NCI-H748 treated with DMSO at 0.1 percent for 48 hours (cell line): Measurements from ENCODE around the gene RUNX2.
"Not testable (repeated sequence)": the region's sequence is repeated elsewhere in the genome, so short reads cannot be mapped to it uniquely, and the experiment has no call there.

ENCODE experiments used
- DNase-seq: peaks from one replicate; lab custom pipeline; 2025; lab: John Stamatoyannopoulos, UW

RUNX2 gene

DNA sequence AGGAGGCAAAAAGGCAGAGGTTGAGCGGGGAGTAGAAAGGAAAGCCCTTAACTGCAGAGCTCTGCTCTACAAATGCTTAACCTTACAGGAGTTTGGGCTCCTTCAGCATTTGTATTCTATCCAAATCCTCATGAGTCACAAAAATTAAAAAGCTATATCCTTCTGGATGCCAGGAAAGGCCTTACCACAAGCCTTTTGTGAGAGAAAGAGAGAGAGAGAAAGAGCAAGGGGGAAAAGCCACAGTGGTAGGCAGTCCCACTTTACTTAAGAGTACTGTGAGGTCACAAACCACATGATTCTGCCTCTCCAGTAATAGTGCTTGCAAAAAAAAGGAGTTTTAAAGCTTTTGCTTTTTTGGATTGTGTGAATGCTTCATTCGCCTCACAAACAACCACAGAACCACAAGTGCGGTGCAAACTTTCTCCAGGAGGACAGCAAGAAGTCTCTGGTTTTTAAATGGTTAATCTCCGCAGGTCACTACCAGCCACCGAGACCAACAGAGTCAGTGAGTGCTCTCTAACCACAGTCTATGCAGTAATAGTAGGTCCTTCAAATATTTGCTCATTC is at the start of gene RUNX2:
TSS of gene RUNX2 (plus strand) at position 375 of the 567 bp plus-strand sequence. CDS start 397 bp downstream, outside the sequence.
- no peak for DNase-seq

DNA sequence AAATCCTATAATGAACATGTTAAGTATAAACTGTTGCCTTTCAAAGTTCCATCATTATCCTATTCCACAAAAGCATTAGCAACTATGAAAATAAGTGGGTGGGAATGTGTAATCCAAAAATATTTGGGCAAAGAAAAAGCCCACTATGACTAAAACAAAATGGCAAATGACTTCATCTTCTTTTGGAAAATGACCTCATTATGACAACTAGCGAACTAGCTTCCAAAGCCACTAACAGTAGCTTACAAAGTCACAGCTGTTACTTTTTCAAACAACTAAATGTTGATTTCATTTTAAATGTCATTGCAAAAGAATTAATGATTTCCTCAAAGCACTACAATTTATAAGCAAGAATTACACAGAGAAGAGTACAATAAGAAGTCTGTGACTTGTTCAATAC is 49.8 kb upstream of the RUNX2 start:
- no peak for DNase-seq

DNA sequence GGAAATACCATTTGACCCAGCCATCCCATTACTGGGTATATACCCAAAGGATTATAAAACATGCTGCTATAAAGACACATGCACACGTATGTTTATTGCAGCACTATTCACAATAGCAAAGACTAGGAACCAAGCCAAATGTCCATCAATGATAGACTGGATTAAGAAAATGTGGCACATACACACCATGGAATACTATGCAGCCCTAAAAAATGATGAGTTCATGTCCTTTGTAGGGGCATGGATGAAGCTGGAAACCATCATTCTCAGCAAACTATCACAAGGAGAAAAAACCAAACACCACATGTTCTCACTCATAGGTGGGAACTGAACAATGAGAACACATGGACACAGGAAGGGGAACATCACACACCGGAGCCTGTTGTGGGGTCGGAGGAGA is 41.4 kb upstream of the RUNX2 start:
- not testable (repeated sequence) for DNase-seq

DNA sequence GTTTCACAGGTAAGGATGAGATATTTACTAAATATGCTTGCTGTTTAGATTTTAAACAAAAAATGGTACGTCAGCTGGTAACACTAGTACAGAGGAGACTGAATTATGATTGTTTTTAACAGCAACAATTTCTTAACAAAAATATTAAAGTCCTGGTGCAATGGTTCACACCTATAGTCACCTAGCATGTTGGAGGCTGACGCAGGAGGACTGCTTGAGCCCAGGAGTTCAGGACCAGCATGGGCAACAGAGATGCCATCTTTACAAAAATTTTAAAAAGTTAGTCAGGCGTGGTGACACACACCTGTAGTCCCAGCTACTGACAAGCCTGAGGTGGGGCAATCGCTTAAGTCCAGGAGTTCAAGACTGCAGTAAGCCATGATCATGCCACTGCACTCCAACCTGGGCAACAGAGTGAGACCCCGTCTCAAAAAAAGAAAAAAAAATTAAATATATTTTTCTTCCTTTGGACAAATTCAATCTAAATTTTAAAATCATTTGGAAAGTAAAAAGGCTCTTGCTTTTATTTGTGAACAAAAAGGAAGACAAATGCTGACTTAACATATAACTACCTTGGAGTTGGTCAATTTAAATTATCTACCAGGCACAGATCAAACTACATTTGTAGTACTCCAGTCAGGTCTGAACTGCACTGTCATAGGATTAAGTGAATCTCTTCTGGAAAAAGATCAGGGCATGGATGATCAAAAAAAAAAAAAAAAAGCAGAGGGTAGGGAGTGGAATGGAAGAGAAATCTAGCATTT is 38.2 kb upstream of the RUNX2 start:
- DNase-seq, result no peak

DNA sequence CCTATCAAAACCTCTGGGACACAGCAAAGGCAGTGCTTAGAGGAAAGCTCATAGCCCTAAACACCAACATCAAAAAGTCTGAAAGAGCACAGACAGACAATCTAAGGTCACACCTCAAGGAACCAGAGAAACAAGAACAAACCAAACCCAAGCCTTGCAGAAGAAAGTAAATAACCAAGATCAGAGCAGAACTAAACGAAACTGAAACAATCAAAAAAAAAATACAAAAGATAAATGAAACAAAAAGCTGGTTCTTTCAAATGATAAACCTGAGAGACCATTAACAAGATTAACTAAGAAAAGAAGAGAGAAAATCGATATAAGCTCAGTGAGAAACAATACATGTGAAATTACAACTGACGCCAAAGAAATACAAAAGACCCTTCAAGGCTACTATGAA is 34.8 kb upstream of the RUNX2 start:
- no peak for DNase-seq

DNA sequence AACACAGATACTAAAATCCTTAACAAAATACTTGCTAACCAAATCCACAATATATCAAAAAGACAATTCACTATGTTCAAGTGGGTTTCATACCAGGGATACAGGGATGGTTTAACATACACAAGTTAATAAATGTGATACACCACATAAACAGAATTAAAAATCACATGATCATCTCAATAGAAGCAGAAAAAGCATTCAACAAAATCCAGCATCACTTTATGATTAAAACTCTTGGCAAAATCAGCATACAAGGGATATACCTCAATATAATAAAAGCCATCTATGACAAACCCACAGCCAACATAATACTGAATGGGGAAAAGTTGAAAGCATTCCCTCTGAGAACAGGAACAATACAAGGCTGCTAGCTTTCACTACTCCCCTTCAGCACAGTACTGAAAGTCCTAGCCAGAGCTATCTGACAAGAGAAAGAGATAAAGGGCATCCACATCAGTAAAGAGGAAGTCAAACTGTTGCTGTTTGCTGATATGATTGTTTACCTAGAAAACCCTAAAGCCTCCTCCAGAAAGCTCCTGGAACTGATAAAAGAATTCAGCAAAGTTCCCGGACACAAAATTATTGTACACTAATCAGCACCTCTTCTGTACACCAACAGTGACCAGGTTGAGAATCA is 33.9 kb upstream of the RUNX2 start:
- not testable (repeated sequence) for DNase-seq

DNA sequence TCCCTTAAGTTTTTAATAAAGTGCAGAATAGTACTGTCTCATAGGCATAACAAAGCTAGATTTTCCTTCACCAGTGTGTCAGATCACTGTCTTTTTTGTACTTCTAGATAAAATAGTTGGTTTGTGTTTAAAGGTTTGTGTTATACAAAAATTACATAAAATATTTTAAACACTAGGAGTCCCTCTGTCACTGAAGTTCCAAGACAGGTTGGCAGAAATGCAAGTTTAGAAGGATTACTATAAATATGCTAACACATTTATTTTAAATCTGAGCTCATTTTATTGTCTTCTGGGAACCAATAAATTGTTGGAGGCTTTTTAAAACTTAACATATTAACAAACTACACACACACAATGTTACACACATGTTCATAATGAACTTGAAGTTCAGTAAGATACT is 30.8 kb upstream of the RUNX2 start:
- no peak for DNase-seq

DNA sequence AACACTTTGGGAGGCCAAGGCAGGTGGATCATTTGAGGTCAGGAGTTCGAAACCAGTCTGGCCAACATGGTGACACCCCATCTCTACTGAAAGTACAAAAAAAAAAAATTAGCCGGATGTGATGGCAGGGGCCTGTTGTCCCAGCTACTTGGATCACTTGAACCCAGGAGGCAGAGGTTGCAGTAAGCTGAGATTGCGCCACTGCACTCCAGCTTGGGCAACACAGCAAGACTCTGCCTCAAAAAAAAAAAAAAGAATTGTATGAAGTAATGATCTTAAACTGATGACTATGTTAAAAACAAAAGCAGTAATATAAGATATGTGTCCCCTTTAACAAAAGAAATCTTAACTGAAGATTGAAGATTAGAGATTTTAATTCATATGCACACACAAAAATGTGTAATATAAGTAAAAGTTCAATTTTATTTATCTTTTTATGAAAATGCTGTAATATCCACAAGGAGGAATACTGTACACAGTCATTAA is 29.0 kb upstream of the RUNX2 start:
- DNase-seq, result no peak

DNA sequence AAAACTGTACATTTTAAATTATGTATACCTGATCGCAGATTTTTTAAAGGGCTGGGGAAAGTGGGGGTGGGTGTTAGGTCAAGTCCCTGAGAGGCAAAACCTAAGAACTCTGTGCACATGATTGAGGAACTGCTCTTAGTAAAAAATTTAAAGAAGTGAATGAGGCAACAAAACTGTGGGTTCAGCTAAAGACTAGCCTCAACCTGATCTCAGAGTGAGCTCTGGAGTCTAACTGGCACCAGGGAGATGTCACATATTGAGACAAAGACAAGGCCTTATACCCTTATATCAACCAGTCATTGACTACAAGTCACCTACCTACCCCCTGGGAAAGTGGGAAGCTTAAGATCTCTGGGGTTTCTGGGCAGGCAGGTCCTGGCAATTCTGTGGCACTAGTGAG is 27.4 kb upstream of the RUNX2 start:
- DNase-seq, result no peak

DNA sequence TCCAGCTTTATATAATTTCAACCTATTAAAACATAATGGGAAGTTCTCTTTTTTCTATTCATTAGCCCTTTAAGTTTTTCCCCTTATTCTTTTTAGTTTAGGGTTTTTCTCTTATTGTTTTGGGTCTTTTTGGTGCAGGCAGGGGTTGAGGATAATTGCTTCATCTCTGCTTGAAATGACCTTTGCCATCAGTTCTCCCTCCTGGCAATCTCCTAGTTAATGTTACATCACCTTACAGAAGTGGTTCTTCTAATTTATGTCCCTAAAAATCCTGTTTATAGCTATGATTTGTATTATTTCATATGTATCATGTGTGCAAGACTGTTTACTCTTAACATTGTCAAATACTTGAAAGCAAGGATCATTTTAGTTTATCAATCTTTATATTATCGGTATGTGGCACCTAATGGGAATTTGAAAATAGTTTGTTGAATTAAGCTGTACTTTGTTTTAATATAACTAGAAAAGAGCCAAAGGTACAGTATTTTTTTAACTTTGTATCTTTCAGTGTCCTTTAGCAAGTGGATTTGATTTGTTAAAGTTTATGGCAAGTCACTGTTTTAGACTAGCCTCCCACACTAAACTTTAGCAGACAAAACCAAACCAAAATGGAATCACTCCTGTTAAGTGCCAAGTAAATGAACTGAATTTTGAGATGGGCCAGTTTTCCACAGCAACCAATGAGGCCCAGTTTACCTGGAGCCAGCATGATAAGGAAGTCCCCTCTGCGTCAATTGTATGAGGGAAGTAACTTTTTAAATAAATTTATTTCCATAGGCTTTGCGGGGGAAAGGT is 26.6 kb upstream of the RUNX2 start:
- no peak for DNase-seq

DNA sequence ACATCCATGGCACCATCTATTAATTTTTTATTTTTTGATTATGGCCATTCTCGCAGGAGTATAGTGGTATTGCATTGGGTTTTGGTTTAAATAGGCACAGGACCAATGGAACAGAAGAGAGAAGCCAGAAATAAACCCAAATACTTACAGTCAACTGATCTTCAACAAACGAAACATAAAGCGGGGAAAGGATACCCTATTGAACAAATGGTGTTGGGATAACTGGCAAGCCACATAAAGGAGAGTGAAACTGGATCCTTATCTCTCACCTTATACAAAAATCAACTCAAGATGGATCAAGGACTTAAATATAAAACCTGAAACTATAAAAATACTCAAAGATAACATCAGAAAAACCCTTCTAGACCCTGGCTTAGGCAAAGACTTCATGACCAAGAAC is 25.3 kb upstream of the RUNX2 start:
- no peak for DNase-seq

DNA sequence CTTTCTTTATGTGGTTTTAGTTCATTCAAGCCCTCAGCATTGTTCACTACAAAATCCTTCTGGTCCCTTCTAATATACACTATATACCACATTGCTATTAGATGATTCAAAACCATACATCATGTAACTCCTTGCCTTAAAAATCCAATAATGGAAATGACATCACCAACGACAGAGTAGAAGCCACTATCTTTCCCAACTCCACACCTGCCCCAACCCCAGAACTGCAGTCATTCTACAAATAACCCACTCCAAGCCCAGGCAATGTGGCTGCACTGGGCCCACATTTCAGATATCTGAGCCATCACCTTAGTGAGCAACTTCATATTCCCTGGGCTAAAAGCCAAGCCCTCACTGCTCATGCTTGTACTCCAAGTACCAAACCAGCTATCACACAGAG is 22.6 kb upstream of the RUNX2 start:
- no peak for DNase-seq

DNA sequence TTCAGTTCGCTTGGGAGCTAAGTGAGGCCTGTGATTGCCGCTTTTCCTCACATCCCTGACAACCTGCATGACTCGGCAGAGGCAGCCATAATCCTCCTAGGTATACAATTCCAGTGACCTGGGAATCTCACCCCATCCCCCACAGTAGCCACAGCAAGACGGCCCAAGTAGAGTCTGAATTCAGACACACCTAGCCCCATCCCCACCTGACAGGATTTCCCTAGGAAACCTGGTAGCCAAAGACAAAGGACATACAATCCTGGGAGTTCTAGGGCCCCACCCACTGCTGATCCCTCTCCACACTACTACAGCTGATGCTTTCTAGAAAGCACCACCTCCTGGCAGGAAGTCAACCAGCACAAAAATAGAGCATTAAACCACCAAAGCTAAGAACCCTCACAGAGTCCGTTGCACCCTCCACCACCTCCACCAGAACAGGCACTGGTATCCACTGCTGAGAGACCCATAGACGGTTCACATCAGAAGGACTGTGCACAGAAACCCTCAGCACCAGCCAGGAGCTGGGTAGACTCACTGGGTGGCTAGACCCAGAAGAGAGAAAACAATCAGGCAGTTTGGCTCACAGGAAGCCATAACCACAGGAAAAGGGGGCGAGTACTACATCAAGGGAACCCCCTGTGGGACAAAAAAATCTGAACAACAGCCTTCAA is 17.9 kb upstream of the RUNX2 start:
- DNase-seq, result no peak

DNA sequence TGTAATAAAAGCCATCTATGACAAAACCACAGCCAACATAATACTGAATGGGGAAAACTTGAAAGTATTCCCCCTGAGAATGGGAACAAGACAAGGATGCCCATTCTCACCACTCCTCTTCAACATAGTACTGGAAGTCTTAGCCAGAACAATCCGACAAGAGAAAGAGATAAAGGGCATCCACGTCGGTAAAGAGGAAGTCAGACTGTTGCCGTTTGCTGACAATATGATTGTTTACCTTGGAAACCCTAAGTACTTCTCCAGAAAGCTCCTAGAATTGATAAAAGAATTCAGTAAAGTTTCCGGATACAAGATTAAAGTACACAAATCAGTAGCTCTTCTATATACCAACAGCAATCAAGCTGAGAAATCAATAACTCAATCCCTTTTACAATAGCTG is 14.0 kb upstream of the RUNX2 start:
- no peak for DNase-seq

DNA sequence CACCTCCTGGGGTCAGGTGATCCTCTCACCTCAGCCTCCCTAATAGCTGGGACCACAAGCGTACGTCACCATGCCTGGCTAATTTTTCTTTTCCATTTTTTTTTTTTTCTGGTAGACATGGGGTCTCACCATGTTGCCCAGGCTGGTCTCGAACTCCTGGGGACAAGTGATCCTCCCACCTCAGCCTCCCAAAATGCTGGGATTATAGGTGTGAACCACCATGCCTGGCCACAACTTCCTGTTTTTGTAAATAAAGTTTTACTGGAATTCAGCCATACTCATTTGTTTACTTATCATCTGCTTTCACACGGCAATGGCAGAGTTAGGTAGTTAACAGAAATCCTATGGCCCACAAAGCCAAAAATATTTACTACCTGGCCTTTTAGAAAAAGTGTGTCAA is 7.8 kb upstream of the RUNX2 start:
- no peak for DNase-seq

DNA sequence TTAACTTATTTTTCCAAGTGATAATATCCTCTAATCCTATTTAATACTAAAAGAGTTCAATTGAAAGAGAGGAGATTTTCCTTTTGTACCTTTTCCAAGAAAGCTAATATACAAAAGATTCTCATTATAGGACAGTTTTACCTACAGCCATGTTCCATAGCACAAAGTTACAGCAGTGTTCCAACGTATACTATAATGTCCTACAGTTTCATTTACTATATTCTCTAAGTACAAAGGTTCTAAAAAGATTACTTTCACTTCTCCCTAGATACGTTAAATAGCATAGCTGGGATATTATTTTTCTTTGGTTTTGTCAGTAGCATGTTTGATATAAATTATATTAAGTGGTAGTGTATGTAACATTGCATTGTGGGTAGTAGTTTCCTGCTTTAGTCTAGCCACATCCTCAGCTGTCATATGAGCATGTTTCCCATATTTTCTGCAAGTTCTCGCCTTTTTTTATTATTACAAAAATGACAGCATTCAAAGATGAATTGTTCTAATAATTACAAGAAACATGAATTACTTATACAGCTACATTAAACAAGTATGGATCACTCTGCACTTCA is 4.4 kb upstream of the RUNX2 start:
- no peak for DNase-seq

DNA sequence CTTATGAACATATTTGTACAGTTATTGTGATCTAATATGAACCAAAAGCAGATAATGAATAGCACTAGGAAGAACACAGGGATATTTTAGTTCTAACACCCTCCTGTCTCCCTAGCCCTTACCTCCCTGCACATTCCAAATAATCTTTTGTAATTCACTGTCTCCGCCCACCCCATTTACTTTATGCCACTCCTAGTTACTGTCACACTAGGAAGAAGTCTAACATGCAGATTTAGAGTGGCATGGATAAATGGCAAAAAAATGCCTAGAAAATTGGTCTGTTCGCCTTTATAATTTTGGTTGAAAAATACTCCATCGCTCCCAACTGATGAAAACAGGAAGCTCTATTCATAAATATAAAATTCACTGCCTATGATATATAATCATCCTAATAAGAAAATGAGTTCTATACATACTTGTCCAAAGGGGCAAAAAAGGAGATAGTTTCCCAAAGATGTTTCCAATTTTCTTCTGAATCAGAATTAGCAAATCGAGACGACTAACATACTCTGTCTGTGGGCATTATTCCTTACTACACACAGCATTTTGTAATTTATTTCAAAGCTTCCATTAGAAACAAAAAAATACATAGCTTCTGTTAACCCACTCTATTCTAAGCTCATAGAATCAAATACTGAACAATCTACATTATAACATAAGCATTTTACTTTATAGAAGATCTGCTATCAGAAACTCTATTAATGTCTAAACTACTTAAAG is 1.3 kb upstream of the RUNX2 start:
- no peak for DNase-seq

DNA sequence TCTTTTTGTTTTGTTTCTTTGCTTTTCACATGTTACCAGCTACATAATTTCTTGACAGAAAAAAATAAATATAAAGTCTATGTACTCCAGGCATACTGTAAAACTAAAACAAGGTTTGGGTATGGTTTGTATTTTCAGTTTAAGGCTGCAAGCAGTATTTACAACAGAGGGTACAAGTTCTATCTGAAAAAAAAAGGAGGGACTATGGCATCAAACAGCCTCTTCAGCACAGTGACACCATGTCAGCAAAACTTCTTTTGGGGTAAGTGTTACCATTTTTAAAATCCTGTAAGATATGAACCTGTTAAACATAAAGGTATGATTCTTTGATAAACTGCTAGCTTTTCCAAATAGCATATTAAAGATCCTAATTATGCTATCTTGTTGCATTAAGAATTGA is 393 bp downstream of the RUNX2 start:
- no peak for DNase-seq

DNA sequence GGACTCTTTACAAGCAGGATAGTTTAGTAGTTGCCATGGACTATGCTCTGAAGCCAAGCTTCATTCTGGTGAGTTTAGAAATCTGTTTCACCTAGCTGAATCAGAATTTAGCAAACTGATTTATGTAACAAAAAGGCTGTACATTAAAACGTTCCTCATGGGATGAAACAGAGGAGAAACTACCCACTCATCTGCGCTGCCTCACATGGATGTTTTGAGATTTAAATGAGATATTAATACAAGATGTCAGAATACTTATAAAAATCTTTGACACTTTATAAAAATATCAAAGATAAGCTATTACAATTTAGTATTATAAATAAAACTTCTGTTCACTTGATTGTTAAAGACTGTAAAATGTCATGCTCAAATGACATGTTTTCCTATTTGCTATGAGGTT is 16.8 kb downstream of the RUNX2 start:
- no peak for DNase-seq

DNA sequence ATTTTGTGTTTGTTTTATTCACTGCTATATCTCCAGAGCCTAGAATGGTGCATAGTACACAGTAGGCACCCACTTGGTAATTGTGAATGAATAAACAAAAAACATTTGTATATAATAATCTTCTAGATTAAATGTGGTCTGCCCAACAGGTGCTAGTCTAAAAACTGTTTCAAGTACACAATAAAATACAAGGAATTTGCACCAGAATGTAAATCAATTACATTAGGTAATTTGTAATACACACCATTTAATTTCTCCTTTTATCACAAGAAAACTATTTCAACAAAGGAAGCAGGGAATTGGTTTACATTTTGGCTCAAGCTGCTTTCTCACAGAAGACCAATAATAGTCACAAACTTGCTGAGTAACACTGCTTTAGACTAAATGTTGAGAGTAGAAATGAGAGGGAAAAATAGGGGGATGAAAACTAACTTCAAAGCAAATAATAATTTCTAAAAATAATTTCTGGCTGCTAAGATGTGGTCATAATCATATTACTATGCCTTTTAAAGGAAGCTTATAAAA is 22.1 kb downstream of the RUNX2 start:
- DNase-seq, result no peak

DNA sequence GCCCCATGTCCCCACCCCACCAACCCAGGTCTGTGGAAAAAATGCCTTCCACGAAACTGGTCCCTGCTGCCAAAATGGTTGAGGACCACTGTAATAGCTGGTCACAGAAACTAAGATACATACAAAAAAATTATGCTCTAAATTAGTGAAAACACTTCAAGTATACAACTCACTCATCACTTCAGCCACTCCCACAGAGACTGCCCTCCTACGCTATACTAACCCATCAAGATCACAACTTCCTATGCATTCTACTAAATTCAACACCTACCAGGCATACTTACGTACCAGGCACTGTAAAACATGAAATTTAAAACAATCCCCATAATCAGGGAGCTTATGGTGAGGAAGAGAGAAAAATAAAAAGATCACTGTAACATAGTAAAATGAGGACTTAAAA is 22.9 kb downstream of the RUNX2 start:
- no peak for DNase-seq
